Right renal cortex interstitium (tissue), 3 donors: ENCODE measurements around the gene SLC35B4. TPM values are rescaled to one million over a fixed set of nuclear protein-coding genes. Genes with fewer than 3 reads are reported as not detected.

Experiments
- DNase-seq, 3 donors: peaks; one replicate each; pipeline ENCODE4 v3.0.0-alpha.2; 2013; ENCODE audit warnings: low read depth in 3 of 3, low spot score in 2 of 3
- polyA plus RNA-seq, 3 donors: library from polyadenylated mRNA; unstranded; fragments of 120-200 nt; gene quantifications; one replicate each; pipeline ENCODE4 v1.2.1, GENCODE V29; 2013; ENCODE audit not compliant: insufficient read length in 3 of 3

Gene SLC35B4
- 10 to 100 TPM; 22.9 to 24.8 (median 24.2) TPM for polyA plus RNA-seq

GRCh38 chr7:134316539-134317344 lies at the start of gene SLC35B4:
Gene SLC35B4 (minus strand): TSS chr7:134316930. CDS start chr7:134316751, 179 bp downstream.
- DNase-seq: peak; percentile 82 to 94 (median 92)

- no peak for DNase-seq
Observed at GRCh38 chr7:134366481-134366880, 49.8 kb upstream of the SLC35B4 start.

GRCh38 chr7:134365341-134366054 lies 48.8 kb upstream of the SLC35B4 start:
- DNase-seq: no peak

- DNase-seq: no peak
Observed at GRCh38 chr7:134364619-134365037, 47.9 kb upstream of the SLC35B4 start.

GRCh38 chr7:134362587-134363483 lies 46.1 kb upstream of the SLC35B4 start:
- no peak for DNase-seq

- no peak for DNase-seq
Observed at GRCh38 chr7:134359787-134360432, 43.2 kb upstream of the SLC35B4 start.

- no peak for DNase-seq
Observed at GRCh38 chr7:134357486-134357885, 40.8 kb upstream of the SLC35B4 start.

GRCh38 chr7:134356421-134356936 lies 39.7 kb upstream of the SLC35B4 start:
- no peak for DNase-seq

- DNase-seq: no peak
Observed at GRCh38 chr7:134355927-134356326, 39.2 kb upstream of the SLC35B4 start.

GRCh38 chr7:134355004-134355525 lies 38.3 kb upstream of the SLC35B4 start:
- DNase-seq: no peak

GRCh38 chr7:134353411-134353810 lies 36.7 kb upstream of the SLC35B4 start:
- DNase-seq: no peak

GRCh38 chr7:134351424-134351823 lies 34.7 kb upstream of the SLC35B4 start:
- DNase-seq: no peak

- no peak for DNase-seq
Observed at GRCh38 chr7:134350709-134351108, 34.0 kb upstream of the SLC35B4 start.

GRCh38 chr7:134347567-134347966 lies 30.8 kb upstream of the SLC35B4 start:
- no peak for DNase-seq

- DNase-seq: no peak
Observed at GRCh38 chr7:134343796-134344195, 27.1 kb upstream of the SLC35B4 start.

- DNase-seq: no peak
Observed at GRCh38 chr7:134343136-134343535, 26.4 kb upstream of the SLC35B4 start.

GRCh38 chr7:134339475-134339874 lies 22.7 kb upstream of the SLC35B4 start:
- DNase-seq: no peak

- no peak for DNase-seq
Observed at GRCh38 chr7:134337980-134338379, 21.2 kb upstream of the SLC35B4 start.

GRCh38 chr7:134334408-134334807 lies 17.7 kb upstream of the SLC35B4 start:
- no peak for DNase-seq

GRCh38 chr7:134333943-134334342 lies 17.2 kb upstream of the SLC35B4 start:
- no peak for DNase-seq
